Measurements from ENCODE around the gene FNDC11.

FNDC11 gene

DNA sequence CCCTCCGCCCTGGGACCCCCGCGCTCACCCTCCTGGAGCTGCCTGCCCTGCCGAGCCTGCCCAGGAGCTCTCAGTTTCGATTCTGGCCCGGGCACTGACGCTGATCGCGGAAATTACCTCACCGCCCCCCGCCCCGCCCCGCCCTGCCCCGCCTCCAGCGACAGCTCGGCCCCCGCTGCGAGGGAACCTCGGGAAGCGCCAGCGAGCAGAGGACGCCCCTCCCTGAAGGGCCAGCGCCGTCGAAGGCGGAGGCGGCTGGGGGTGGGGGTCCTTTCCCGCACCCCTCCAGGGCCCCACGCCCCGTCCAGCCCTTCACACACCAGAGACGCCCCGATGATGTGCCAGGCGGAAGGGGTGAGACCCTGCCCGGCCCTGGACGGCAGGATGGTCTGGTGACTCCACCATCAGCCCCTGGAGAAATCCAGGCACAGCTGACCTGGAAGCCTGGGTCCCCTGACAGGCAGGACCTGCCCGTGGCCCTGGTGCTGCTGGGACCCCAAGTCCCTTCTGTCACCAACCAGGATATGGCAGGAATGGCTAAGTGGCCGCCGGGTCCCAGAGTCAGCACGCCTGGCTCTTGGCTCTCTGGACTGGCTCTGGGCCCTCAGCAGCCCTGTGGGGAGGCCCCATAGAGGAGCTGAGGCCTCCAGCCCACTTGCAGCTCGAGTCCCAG, 20.3 kb downstream of the FNDC11 start, which contains the start of gene HELZ2:
TSS of gene HELZ2 (minus strand) at position 84 of the 673 bp plus-strand sequence. CDS start 1,854 bp downstream, outside the sequence.
- no peak for DNase-seq (ENCODE audit: low read depth)
- no peak for TF ChIP-seq CTCF (IDR thresholded peaks at IDR 0.05; ENCODE audit: low read depth, low read length, missing control alignments)
- H3K4me3 ChIP-seq (ENCODE audit: low read depth, low read length), result peak within 1 kb of the TSS; percentile 86

GRCh38 chr20:63574829-63575743, 21.1 kb downstream of the FNDC11 start:
- DNase-seq (ENCODE audit: low read depth), result no peak
- H3K4me3 ChIP-seq (ENCODE audit: low read depth, low read length), result no peak overlapping the region

DNA sequence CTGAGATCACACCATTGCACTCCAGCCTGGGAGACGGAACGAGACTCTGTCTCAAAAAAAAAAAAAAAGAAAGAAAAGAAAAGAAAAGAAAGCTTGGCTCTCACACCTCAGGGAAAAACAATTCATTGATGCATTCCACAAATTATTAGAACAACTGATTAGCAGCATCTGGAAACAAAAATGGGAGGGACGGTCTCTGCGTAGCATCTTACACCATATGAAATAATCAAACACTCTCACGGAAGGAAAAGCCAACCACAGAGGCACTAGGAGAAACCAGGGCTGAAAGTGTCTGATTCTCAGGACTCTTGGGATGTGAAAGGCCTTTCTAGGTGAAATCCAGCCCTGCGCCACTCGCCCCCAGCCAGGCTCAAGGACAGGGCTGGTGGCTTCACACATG, 22.4 kb downstream of the FNDC11 start:
- no peak for DNase-seq (ENCODE audit: low read depth)
- TF ChIP-seq CTCF (IDR thresholded peaks at IDR 0.05; ENCODE audit: low read depth, low read length, missing control alignments), result no peak
- no peak overlapping the region for H3K4me3 ChIP-seq (ENCODE audit: low read depth, low read length)

More at GRCh38 chr20:63574829-63575743, 21.1 kb downstream of the FNDC11 start:
- no peak for TF ChIP-seq CTCF (IDR thresholded peaks at IDR 0.05; ENCODE audit: low read depth, low read length, missing control alignments)

GRCh38 chr20:63577317-63577894, 23.4 kb downstream of the FNDC11 start:
- no peak for DNase-seq (ENCODE audit: low read depth)
- no peak overlapping the region for H3K4me3 ChIP-seq (ENCODE audit: low read depth, low read length)
- TF ChIP-seq CTCF (IDR thresholded peaks at IDR 0.05; ENCODE audit: low read depth, low read length, missing control alignments), result no peak

DNA sequence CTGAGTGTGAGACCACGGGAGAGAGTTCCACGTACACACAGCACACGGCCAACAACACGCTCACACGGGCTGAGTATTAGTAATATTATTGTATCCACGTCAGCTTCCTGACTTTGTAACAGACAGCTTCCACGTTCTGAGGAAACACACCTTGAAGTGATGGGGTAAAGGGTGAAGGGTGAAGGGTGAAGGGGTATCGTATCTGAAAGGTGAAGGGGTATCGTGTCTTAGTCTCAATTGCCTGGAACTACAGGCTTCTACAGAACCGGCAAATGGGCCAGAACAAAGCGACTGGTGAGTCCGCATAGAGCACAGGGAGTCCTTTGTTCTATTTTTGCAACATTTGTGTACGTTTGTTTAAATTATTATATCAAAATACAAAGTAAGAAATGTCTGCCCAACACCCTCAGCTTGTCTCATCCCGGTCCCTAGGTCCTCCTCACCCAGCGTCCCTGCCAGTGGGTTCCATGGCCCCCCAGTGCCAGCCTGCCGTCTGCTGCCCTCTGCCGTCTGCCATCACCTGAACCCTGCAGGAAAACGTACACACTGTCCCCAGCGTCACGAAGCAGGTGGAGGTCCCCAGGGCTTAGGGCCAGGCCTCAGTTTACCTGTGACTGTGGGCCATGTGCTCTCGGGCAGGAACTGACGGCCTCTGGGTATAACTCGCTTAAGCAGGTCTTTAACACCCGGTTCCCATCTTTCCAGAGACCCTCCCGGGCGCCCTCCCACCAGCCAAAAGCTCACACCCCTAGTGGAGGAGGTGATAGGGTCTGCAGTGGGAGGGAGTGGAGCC, 24.5 kb downstream of the FNDC11 start:
- peak; percentile 44 for TF ChIP-seq CTCF (IDR thresholded peaks at IDR 0.05; ENCODE audit: low read depth, low read length, missing control alignments)
- H3K4me3 ChIP-seq (ENCODE audit: low read depth, low read length), result no peak overlapping the region
- DNase-seq (ENCODE audit: low read depth), result no peak

- TF ChIP-seq CTCF (IDR thresholded peaks at IDR 0.05; ENCODE audit: low read depth, low read length, missing control alignments), result no peak
- no peak overlapping the region for H3K4me3 ChIP-seq (ENCODE audit: low read depth, low read length)
- no peak for DNase-seq (ENCODE audit: low read depth)
These were observed 25.2 kb downstream of the FNDC11 start for GRCh38 chr20:63579017-63579694.

Data from GM12864 (cell line).